MCF 10A (cell line): ENCODE data around the gene CRYBB2. TPM values are rescaled to one million over a fixed set of nuclear protein-coding genes. Genes with fewer than 3 reads are reported as not detected.

Source experiments
- BruUV-seq: library from RNA; stranded (reverse); fragments of 400-500 nt; replicated peaks from 2 replicates; lab custom pipeline; 2021; lab: Mats Ljungman, UMichigan
- CTCF ChIA-PET: fragments of 300-600 bp; sonication (Branson Sonifier 250); formaldehyde crosslinking; extraction: SDS; loops from one replicate; lab custom pipeline; 2021; ENCODE audit warnings: antibody characterized with exemption, inconsistent platforms; lab: Yijun Ruan, JAX
- POLR2A ChIA-PET: fragments of 300-600, 350-650 bp; sonication (Branson Sonifier 250); formaldehyde crosslinking; extraction: SDS; loops from one replicate; lab custom pipeline; 2020; ENCODE audit warnings: antibody characterized with exemption, inconsistent platforms; lab: Yijun Ruan, JAX
- DNase-seq: peaks from one replicate; pipeline ENCODE4 v3.0.0-alpha.2; 2018; ENCODE audit not compliant: unreplicated experiment
- H3K27ac Mint-ChIP-seq: one replicate; pipeline ENCODE4 v1.8.0; 2022; ENCODE audit warnings: mild to moderate bottlenecking, low read depth, mixed read lengths; ENCODE audit not compliant: unreplicated experiment
- H3K27me3 Mint-ChIP-seq: one replicate; pipeline ENCODE4 v1.8.0; 2022; ENCODE audit warnings: mixed read lengths; ENCODE audit not compliant: insufficient read depth, unreplicated experiment
- H3K36me3 Mint-ChIP-seq: one replicate; pipeline ENCODE4 v1.8.0; 2022; ENCODE audit warnings: mild to moderate bottlenecking, moderate library complexity, mixed read lengths; ENCODE audit not compliant: insufficient read depth, unreplicated experiment
- H3K4me1 Mint-ChIP-seq: one replicate; pipeline ENCODE4 v1.8.0; 2022; ENCODE audit warnings: mixed read lengths; ENCODE audit not compliant: insufficient read depth, unreplicated experiment
- H3K4me3 Mint-ChIP-seq: one replicate; pipeline ENCODE4 v1.8.0; 2022; ENCODE audit warnings: mild to moderate bottlenecking, moderate library complexity, mixed read lengths; ENCODE audit not compliant: unreplicated experiment
- H3K9me3 Mint-ChIP-seq: one replicate; pipeline ENCODE4 v1.8.0; 2022; ENCODE audit warnings: mixed read lengths; ENCODE audit not compliant: unreplicated experiment
- CTCF ChIP-seq: fragments of 200-600 bp; IDR thresholded peaks from one replicate; pipeline ENCODE4 v1.8.0; 2022; ENCODE audit warnings: antibody characterized with exemption, mild to moderate bottlenecking; ENCODE audit not compliant: unreplicated experiment
- intact Hi-C: fragments of 100-400 bp; cut with micrococcal nuclease; formaldehyde crosslinking; loops from 2 replicates; pipeline ENCODE4 v1.14.1; 2022
- total RNA-seq: library from RNA; stranded (reverse); gene quantifications from 2 replicates; pipeline ENCODE4 v1.2.3, GENCODE V29; 2022

Gene CRYBB2
- total RNA-seq, 1 experiment from 2014 or later = 0.68 TPM

GRCh38 chr22:25206998-25207397, 12.4 kb upstream of the CRYBB2 start:
- no TSS peak for BruUV-seq
- H3K27me3 Mint-ChIP-seq = no peaks in the 10 kb centered on the region
- DNase-seq = no peak
- intact Hi-C loops = no loop called here
- peaks cover 13% of the 10 kb centered on the region for H3K36me3 Mint-ChIP-seq
- H3K9me3 Mint-ChIP-seq = no peaks in the 10 kb centered on the region
- POLR2A ChIA-PET = no interaction called here
- no peak for TF ChIP-seq CTCF
- H3K4me3 Mint-ChIP-seq = no peak overlapping the region
- no peaks in the 10 kb centered on the region for H3K4me1 Mint-ChIP-seq
- CTCF ChIA-PET = interaction anchor here (0.6 kb wide), 2 partner anchors 160 to 271 kb away, joined by 4 read pairs; no protein-coding TSS in a partner anchor
- no peak overlapping the region for H3K27ac Mint-ChIP-seq

GRCh38 chr22:25207553-25208157, 11.8 kb upstream of the CRYBB2 start:
- TF ChIP-seq CTCF = no peak
- ChIA-PET POLR2A (no interaction called here), CTCF (no interaction called here)
- H3K27ac Mint-ChIP-seq = no peak overlapping the region
- no peaks in the 10 kb centered on the region for H3K27me3 Mint-ChIP-seq
- no peak for DNase-seq
- peaks cover 6% of the 10 kb centered on the region for H3K36me3 Mint-ChIP-seq
- H3K4me1 Mint-ChIP-seq = no peaks in the 10 kb centered on the region
- intact Hi-C loops = no loop called here
- H3K4me3 Mint-ChIP-seq = no peak overlapping the region
- BruUV-seq = no TSS peak
- no peaks in the 10 kb centered on the region for H3K9me3 Mint-ChIP-seq

GRCh38 chr22:25208328-25208727, 11.1 kb upstream of the CRYBB2 start:
- CTCF ChIA-PET = no interaction called here
- no TSS peak for BruUV-seq
- intact Hi-C loops = no loop called here

More at GRCh38 chr22:25208328-25208727, 11.1 kb upstream of the CRYBB2 start:
- POLR2A ChIA-PET = no interaction called here
- Mint-ChIP-seq H3K9me3 (no peaks in the 10 kb centered on the region), H3K27me3 (no peaks in the 10 kb centered on the region), H3K27ac (no peak overlapping the region), H3K4me1 (no peaks in the 10 kb centered on the region), H3K36me3 (peaks cover under 1% of the 10 kb centered on the region), H3K4me3 (no peak overlapping the region)
- no peak for DNase-seq
- TF ChIP-seq CTCF = no peak
